GM12878 (cell line): ENCODE results near the gene KRT82. TPM values are rescaled to one million over a fixed set of nuclear protein-coding genes. Genes with fewer than 3 reads are reported as not detected.

Experiments used
- ATAC-seq: fragments of 200-7000 bp; cut with Tn5 transposase; 3 replicates; pipeline ENCODE4 v1.9.1; 2020; ENCODE audit warnings: mild to moderate bottlenecking, moderate library complexity
- BruUV-seq: library from RNA; stranded (reverse); fragments of 400-500 nt; replicated peaks from 2 replicates; lab custom pipeline; 2021; lab: Mats Ljungman, UMichigan
- CTCF ChIA-PET: fragments of 300-600 bp; sonication (Branson Sonifier 250); formaldehyde crosslinking; extraction: SDS; loops from one replicate; lab custom pipeline; 2021; ENCODE audit warnings: inconsistent platforms; lab: Yijun Ruan, JAX
- POLR2A ChIA-PET: fragments of 350-600 bp; formaldehyde crosslinking; extraction: SDS; loops from one replicate; lab custom pipeline; 2021; ENCODE audit warnings: inconsistent platforms; lab: Charles Lee
- RAD21 ChIA-PET: fragments of 300-600 bp; sonication (Branson Sonifier 250); formaldehyde crosslinking; loops from one replicate; lab custom pipeline; 2023; ENCODE audit warnings: antibody characterized with exemption; ENCODE audit not compliant: unreplicated experiment; lab: Charles Lee
- SMC1A ChIA-PET: fragments of 300-600 bp; sonication (Branson Sonifier 250); formaldehyde crosslinking; loops from one replicate; lab custom pipeline; 2023; ENCODE audit not compliant: unreplicated experiment, uncharacterized antibody; lab: Charles Lee
- DNase-seq: peaks from one replicate; pipeline ENCODE4 v3.0.0-alpha.2; 2011; ENCODE audit warnings: low read depth, low spot score
- FAIRE-seq: peaks from 3 replicates; lab custom pipeline; 2011; peaks lifted over from hg19 to GRCh38; lab: Jason Lieb, UNC
- H2AFZ ChIP-seq: 2 replicates; pipeline ENCODE4 v1.6.0; 2011; ENCODE audit warnings: low read depth, low read length, control low read depth; ENCODE audit not compliant: control insufficient read depth
- H3K27ac ChIP-seq: 2 replicates; pipeline ENCODE4 v1.5.1; 2011; ENCODE audit warnings: control low read depth; ENCODE audit not compliant: control insufficient read depth, insufficient read depth
- H3K27me3 ChIP-seq, 2 experiments: replicated peaks in 1 of 2; 2 replicates each; pipeline versions ENCODE4 v1.6.0 to v1.6.1; 2011; ENCODE audit warnings: low read length in 1 of 2; ENCODE audit not compliant: control insufficient read depth in 2 of 2, insufficient read depth in 2 of 2
- H3K36me3 ChIP-seq, 2 experiments: 2 replicates each; pipeline ENCODE4 v1.5.1; 2011; ENCODE audit warnings: low read length in 1 of 2; ENCODE audit not compliant: control insufficient read depth in 2 of 2, insufficient read depth in 2 of 2
- H3K4me1 ChIP-seq: 2 replicates; pipeline ENCODE4 v1.6.1; 2011; ENCODE audit warnings: mild to moderate bottlenecking, low read length, moderate library complexity, mixed read lengths; ENCODE audit not compliant: control insufficient read depth, insufficient read depth
- H3K4me2 ChIP-seq: 2 replicates; pipeline ENCODE4 v1.6.0; 2011; ENCODE audit warnings: control low read depth; ENCODE audit not compliant: control insufficient read depth, insufficient read depth
- H3K4me3 ChIP-seq: fragments of 200-600 bp; sonication (generic); 2 replicates; pipeline ENCODE4 v1.5.1; 2016
- H3K79me2 ChIP-seq: 2 replicates; pipeline ENCODE4 v1.6.0; 2011; ENCODE audit warnings: low read length; ENCODE audit not compliant: control insufficient read depth, insufficient read depth
- H3K9ac ChIP-seq: 2 replicates; pipeline ENCODE4 v1.8.0; 2011; ENCODE audit warnings: low read length, control low read depth, mixed read lengths; ENCODE audit not compliant: control insufficient read depth, insufficient read depth
- H3K9me3 ChIP-seq: replicated peaks from 3 replicates; pipeline ENCODE4 v1.5.1; 2011; ENCODE audit warnings: mild to moderate bottlenecking, low read length; ENCODE audit not compliant: control insufficient read depth, insufficient read depth
- H4K20me1 ChIP-seq: 2 replicates; pipeline ENCODE4 v1.6.0; 2011; ENCODE audit not compliant: control insufficient read depth, insufficient read depth
- BCL11A ChIP-seq: IDR thresholded peaks from 2 replicates; pipeline ENCODE4 v1.6.1; 2011; ENCODE audit warnings: low read depth, low read length
- CBX3 ChIP-seq: fragments of 200-600 bp; sonication (generic); IDR thresholded peaks from 2 replicates; pipeline ENCODE4 v1.6.1; 2016; ENCODE audit warnings: low read depth, borderline replicate concordance
- IRF4 ChIP-seq: IDR thresholded peaks from 2 replicates; pipeline ENCODE4 v1.6.1; 2011; ENCODE audit warnings: low read depth, low read length
- RFX5 ChIP-seq: IDR thresholded peaks from 2 replicates; pipeline ENCODE4 v1.6.1; 2011; ENCODE audit warnings: low read depth, low read length, improper control_type of control experiment
- TCF3 ChIP-seq: IDR thresholded peaks from 2 replicates; pipeline ENCODE4 v1.6.1; 2012; ENCODE audit warnings: low read depth, mild to moderate bottlenecking, low read length, borderline replicate concordance; ENCODE audit not compliant: insufficient read depth
- YBX1 ChIP-seq: fragments of 450-650 bp; IDR thresholded peaks from 2 replicates; pipeline ENCODE4 v1.6.1; 2016; ENCODE audit warnings: antibody characterized with exemption
- ZNF24 ChIP-seq: fragments of 450-650 bp; IDR thresholded peaks from 2 replicates; pipeline ENCODE4 v1.6.1; 2017; ENCODE audit warnings: antibody characterized with exemption, mild to moderate bottlenecking
- WGBS: methylation state at CpG from one replicate; pipeline ENCODE4 v1.1.6; 2016; ENCODE audit warnings: low lambda C conversion rate; ENCODE audit not compliant: insufficient replicate concordance, insufficient coverage; ENCODE audit errors: missing lambda C conversion rate; 5-methylcytosine and 5-hydroxymethylcytosine counted together
- in situ Hi-C: fragments of 300-500 bp; cut with MboI; formaldehyde crosslinking; loops from 9 replicates; pipeline ENCODE4 v1.14.3; 2018; ENCODE audit warnings: mixed read lengths
- intact Hi-C: fragments of 100-400 bp; cut with micrococcal nuclease; formaldehyde crosslinking; loops from one replicate; pipeline ENCODE4 v1.14.2; 2022; ENCODE audit not compliant: unreplicated experiment
- polyA plus RNA-seq, 11 experiments: library from polyadenylated mRNA; depleted of rRNA in 4 of 11; unstranded in 6 of 11; stranded (reverse) in 5 of 11; fragments of >200 nt; fragmentation: Nextera tagmentation in 4 of 11; fragmentation: Illumina TruSeq in 1 of 11; extraction: Ambion mirVana in 4 of 11; extraction: Trizol in 1 of 11; gene quantifications; 1 replicate in 1 of 11; 2 replicates in 10 of 11; pipeline versions ENCODE4 v1.2.1 to v1.2.3, GENCODE V29; 2011 to 2016; ENCODE audit warnings: inconsistent platforms in 2 of 11, missing spikeins in 2 of 11, low read depth in 1 of 11
- total RNA-seq, 4 experiments: library from RNA; depleted of rRNA in 3 of 4; stranded (reverse); fragments of >200 nt in 3 of 4; fragmentation: Illumina TruSeq in 1 of 4; extraction: Trizol in 1 of 4; gene quantifications; 2 replicates each; pipeline versions ENCODE4 v1.2.1 to v1.2.3, GENCODE V29; 2013 to 2021
- TF ChIP-seq, protein P1 (sequence below): IDR thresholded peaks from 2 replicates; pipeline ENCODE4 v1.6.1; 2012; ENCODE audit warnings: low read length, inconsistent platforms

Gene KRT82
- total and polyA plus RNA-seq, 10 of the 15 experiments (the other 5 are each of a cell fraction or from before 2014, with no cell fraction given), result not detected

DNA sequence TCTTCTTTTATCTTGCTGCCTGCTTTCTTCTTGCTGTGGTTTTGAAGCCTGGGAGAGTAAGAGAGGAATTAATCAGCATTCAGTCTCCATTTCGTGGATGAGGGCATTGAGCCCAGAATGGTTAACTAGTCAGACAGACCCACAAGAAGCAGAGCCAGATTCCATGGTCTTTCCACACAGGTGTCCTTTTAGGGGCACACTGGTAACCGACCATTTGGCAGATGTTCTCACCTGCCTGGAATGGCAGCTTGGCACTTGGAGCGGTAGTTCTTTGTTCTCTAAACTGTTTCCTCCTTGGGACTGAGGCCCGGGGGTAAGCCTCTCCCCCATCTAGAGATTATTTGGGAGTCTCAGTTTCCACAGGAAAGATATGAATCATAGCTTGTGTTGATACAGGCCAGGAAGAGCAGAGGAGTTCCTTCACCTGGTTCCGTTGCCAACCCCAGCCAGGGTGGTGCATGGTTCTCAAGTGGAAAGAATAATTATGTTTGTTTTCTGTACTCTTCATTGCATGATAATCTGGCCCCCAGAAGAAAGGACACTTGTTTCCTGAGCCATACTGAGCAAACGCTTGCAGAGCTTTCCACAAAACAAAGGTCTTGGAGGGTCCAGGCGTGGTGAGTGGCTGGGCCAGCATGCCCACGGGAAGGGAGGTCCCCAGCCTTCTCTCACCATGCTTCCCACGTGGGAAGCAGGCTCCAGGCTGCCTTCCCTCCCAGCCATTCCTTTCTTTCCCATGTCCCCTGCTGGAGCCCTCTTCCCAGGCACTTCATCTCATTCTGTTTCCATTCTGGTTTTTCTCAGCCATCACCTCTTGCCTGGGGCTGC, 30.1 kb upstream of the KRT82 start:
- FAIRE-seq (no peak), DNase-seq (no peak), ATAC-seq (no peak)
- H3K27me3 ChIP-seq, result peaks cover 0 to 1% of the 10 kb centered on the region in 2 experiments; a peak in 3 of 4 replicates
- TF ChIP-seq, protein P1, sequence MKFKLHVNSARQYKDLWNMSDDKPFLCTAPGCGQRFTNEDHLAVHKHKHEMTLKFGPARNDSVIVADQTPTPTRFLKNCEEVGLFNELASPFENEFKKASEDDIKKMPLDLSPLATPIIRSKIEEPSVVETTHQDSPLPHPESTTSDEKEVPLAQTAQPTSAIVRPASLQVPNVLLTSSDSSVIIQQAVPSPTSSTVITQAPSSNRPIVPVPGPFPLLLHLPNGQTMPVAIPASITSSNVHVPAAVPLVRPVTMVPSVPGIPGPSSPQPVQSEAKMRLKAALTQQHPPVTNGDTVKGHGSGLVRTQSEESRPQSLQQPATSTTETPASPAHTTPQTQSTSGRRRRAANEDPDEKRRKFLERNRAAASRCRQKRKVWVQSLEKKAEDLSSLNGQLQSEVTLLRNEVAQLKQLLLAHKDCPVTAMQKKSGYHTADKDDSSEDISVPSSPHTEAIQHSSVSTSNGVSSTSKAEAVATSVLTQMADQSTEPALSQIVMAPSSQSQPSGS, result no peak
- TF ChIP-seq YBX1, result no peak
- TF ChIP-seq IRF4, result no peak
- no peak for TF ChIP-seq BCL11A
- no peak for TF ChIP-seq CBX3
- TF ChIP-seq RFX5, result no peak
- no peak for TF ChIP-seq ZNF24
- TF ChIP-seq TCF3, result no peak
- in situ Hi-C loops, result no loop called here
- no peak overlapping the region for H3K4me3 ChIP-seq
- H3K9me3 ChIP-seq, result no peaks in the 10 kb centered on the region
- no peaks in the 10 kb centered on the region for H3K36me3 ChIP-seq
- ChIA-PET SMC1A (no interaction called here), CTCF (no interaction called here), RAD21 (no interaction called here), POLR2A (no interaction called here)
- H3K4me2 ChIP-seq, result no peak overlapping the region
- H4K20me1 ChIP-seq, result no peaks in the 10 kb centered on the region
- no peak overlapping the region for H2AFZ ChIP-seq
- H3K27ac ChIP-seq, result no peak overlapping the region
- H3K9ac ChIP-seq, result no peak overlapping the region
- H3K4me1 ChIP-seq, result no peaks in the 10 kb centered on the region
- 7% methylated on average over 9 of the region's 9 CpGs for WGBS
- BruUV-seq, result no TSS peak
- intact Hi-C loops, result no loop called here
- H3K79me2 ChIP-seq, result no peaks in the 10 kb centered on the region
